Adrenal gland (tissue), 12 donors: ENCODE measurements around the gene NNMT. TPM values are rescaled to one million over a fixed set of nuclear protein-coding genes. Genes with fewer than 3 reads are reported as not detected.

Experiments
- DNase-seq, 7 donors: peaks; one replicate each; pipeline ENCODE4 v3.0.0-alpha.2; 2019 to 2020
- H3K27ac ChIP-seq, 5 donors: fragments of 200-600 bp; sonication (generic) in 4 of 5; 1 replicate in 3 of 5; 2 replicates in 2 of 5; pipeline versions ENCODE4 v1.5.1 to v1.8.0; 2016 to 2020; ENCODE audit warnings: mild to moderate bottlenecking in 1 of 5
- H3K27me3 ChIP-seq: fragments of 200-600 bp; 2 replicates; pipeline ENCODE4 v1.8.0; 2021
- H3K36me3 ChIP-seq, 2 donors: fragments of 200-600 bp; replicated peaks in 1 of 2; 1 replicate in 1 of 2; 2 replicates in 1 of 2; pipeline versions ENCODE4 v1.5.1 to v1.8.0; 2018 to 2022
- H3K4me1 ChIP-seq, 2 donors: fragments of 200-600 bp; replicated peaks in 1 of 2; 1 replicate in 1 of 2; 2 replicates in 1 of 2; pipeline versions ENCODE4 v1.5.1 to v1.8.0; 2018 to 2021
- H3K4me3 ChIP-seq, 4 donors: fragments of 200-600 bp; sonication (generic) in 3 of 4; one replicate each; pipeline ENCODE4 v1.5.1; 2016 to 2018
- H3K9me3 ChIP-seq, 3 donors: fragments of 200-600 bp; sonication (generic) in 1 of 3; replicated peaks in 1 of 3; 1 replicate in 2 of 3; 2 replicates in 1 of 3; pipeline versions ENCODE4 v1.5.1 to v1.8.0; 2016 to 2021
- CTCF ChIP-seq, 6 experiments: fragments of 450-650 bp in 4 of 6; fragments of 200-600 bp in 2 of 6; sonication (generic) in 1 of 6; IDR thresholded peaks; 1 replicate in 5 of 6; 2 replicates in 1 of 6; pipeline versions ENCODE4 v1.5.1 to v1.8.0; 2016 to 2021; ENCODE audit warnings: antibody characterized with exemption in 6 of 6, mild to moderate bottlenecking in 2 of 6, moderate library complexity in 1 of 6
- POLR2A ChIP-seq, 2 donors: fragments of 450-650 bp; IDR thresholded peaks; one replicate each; pipeline ENCODE4 v1.6.1; 2017; ENCODE audit warnings: antibody characterized with exemption in 2 of 2, mild to moderate bottlenecking in 2 of 2, moderate library complexity in 1 of 2
- WGBS, 4 donors: extraction: QIAGEN DNeasy Blood & Tissue Kit in 2 of 4; methylation state at CpG; one replicate each; pipeline versions ENCODE4 v1.1.5 to v1.1.7; 2013 to 2017; 5-methylcytosine and 5-hydroxymethylcytosine counted together
- intact Hi-C, 2 donors: fragments of 100-400 bp; cut with DNase I; formaldehyde crosslinking; loops; one replicate each; pipeline versions ENCODE4 v1.14.1 to v1.15.0; 2022 to 2023
- polyA plus RNA-seq, 3 donors: library from polyadenylated mRNA; stranded (reverse); fragments of 200-250 nt in 2 of 3; fragments of 350-450 nt in 1 of 3; fragmentation: Illumina TruSeq in 1 of 3; extraction: RNeasy Lipid Tissue Mini Kit (QIAGEN cat#74804) in 1 of 3; gene quantifications; one replicate each; pipeline ENCODE4 v1.2.3, GENCODE V29; 2013 to 2014
- total RNA-seq, 9 donors: library from RNA; depleted of rRNA in 4 of 9; stranded (reverse); fragments of >200 nt in 4 of 9; fragments of 120-200 nt in 1 of 9; fragmentation: NEBNext Ultra II Directional in 1 of 9; extraction: Animal tissue kit (Norgen Biotek cat#: 25700) in 1 of 9; gene quantifications; one replicate each; pipeline versions ENCODE4 v1.1.0 to v1.2.4, GENCODE V29; 2013 to 2023
- donor health status: healthy with polysubstance abuse.
- donor health status: Bipolar disorder and iron deficiency.
- donor health status: DM: yes; HTN: yes; CAD: no.
- donor health status: DM: no; HTN: no; CAD: no.
- donor health status: DM: no; HTN: no; CAD: no.
- donor health status: DM: yes; HTN: yes; CAD: no.

NNMT gene
- total and polyA plus RNA-seq, 12 donors = 0.94 to 354 (median 77.4) TPM

DNA sequence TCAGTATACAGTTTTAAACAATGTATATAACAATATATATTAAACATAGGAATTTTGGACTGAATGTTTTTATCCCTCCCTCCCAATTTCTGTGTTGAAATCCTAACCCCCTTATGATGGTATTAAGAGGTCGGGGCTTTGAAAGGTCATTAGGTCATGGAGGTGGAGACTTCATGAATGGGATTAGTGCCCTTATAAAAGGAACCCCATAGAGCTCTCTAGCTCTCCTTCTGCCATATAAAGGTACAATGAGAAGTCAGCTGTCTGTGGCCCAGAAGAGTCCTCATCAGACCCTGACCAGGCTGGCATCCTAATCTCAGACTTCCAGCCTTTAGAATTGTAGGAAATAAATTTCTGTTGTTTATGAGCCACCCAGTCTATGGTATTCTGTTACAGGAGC lies 6.5 kb downstream of the NNMT start:
- no peak overlapping the region for H3K4me3 ChIP-seq
- 19 to 52% (median 35%) methylated on average over 1 of the region's 1 CpG for WGBS, 4 donors
- no peaks in the 10 kb centered on the region for H3K9me3 ChIP-seq
- TF ChIP-seq POLR2A (IDR thresholded peaks at IDR 0.05) (no peak), CTCF (IDR thresholded peaks at IDR 0.05) (no peak)
- no peaks in the 10 kb centered on the region for H3K36me3 ChIP-seq
- no peak overlapping the region for H3K27ac ChIP-seq
- no peaks in the 10 kb centered on the region for H3K4me1 ChIP-seq
- no peaks in the 10 kb centered on the region for H3K27me3 ChIP-seq
- intact Hi-C loops = no loop called here
- DNase-seq = no peak

DNA sequence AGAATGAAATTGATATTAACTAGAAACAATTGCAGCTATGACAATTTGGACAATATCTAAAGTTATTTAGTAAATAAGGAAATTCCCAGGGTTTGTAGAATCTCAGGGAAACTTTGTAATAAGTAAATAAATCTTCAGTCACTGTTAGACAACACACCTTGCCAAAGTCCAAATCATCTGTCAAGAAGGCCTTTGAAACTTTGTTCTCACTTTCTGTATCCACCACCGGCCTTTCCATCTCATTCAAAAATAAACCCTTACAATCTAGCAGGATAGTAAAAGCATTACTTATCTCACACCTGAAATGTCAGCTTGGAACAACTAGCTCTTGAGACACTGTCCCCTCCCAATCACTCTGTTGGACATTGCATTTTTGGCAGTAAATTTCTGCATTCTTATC lies 7.9 kb downstream of the NNMT start:
- no peak for TF ChIP-seq POLR2A (IDR thresholded peaks at IDR 0.05)
- no peak for TF ChIP-seq CTCF (IDR thresholded peaks at IDR 0.05)
- no peak overlapping the region for H3K27ac ChIP-seq

DNA sequence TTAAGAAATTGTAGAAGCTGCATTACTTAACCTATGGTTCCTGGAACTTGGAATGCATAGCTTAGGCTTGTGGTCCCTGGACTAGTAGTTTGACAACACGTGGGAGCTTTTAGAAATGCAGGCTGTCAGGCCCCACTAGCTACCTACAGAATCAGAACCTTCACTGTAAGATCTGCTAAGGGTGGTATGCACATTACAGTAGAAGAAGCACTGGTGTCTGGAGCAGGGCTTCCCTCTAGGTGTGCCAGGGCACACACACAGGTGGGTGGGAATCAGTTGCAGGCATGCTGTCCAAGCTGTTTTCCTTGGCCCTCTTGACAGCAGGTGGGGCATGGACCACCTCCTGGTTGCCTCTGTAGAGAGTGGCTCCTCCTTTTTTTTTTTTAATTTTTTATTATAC lies 8.8 kb downstream of the NNMT start:
- Histone ChIP-seq H3K27ac (no peak overlapping the region), H3K4me1 (peaks cover 0 to 8% of the 10 kb centered on the region in 2 donors), H3K36me3 (no peaks in the 10 kb centered on the region), H3K4me3 (no peak overlapping the region), H3K9me3 (no peaks in the 10 kb centered on the region), H3K27me3 (no peaks in the 10 kb centered on the region)
- no peak for TF ChIP-seq POLR2A (IDR thresholded peaks at IDR 0.05)
- no peak for TF ChIP-seq CTCF (IDR thresholded peaks at IDR 0.05)
- DNase-seq = no peak
- WGBS, 4 donors = 58 to 71% (median 66%) methylated on average over 1 of the region's 1 CpG
- intact Hi-C loops = no loop called here

More for the DNA sequence above, 7.9 kb downstream of the NNMT start:
- Histone ChIP-seq H3K36me3 (no peaks in the 10 kb centered on the region), H3K4me3 (peak overlapping the region in 1 of 4 donors; percentile 12), H3K9me3 (no peaks in the 10 kb centered on the region), H3K27me3 (no peaks in the 10 kb centered on the region), H3K4me1 (peaks cover 0 to 8% of the 10 kb centered on the region in 2 donors)
- no peak for DNase-seq
- intact Hi-C loops = no loop called here
- WGBS, 4 donors = 68 to 86% (median 76%) methylated on average over 1 of the region's 1 CpG

- H3K4me1 ChIP-seq = peaks cover 0 to 8% of the 10 kb centered on the region in 2 donors
- intact Hi-C loops = no loop called here
- no peaks in the 10 kb centered on the region for H3K9me3 ChIP-seq
- WGBS, 4 donors = 30 to 42% (median 36%) methylated on average over 9 of the region's 9 CpGs
- DNase-seq = peak in 6 of 7 donors; percentile 43 to 75 (median 54)
- H3K4me3 ChIP-seq = peak overlapping the region in 1 of 4 donors; percentile 3
- peak overlapping the region in 4 of 5 donors; percentile 31 to 84 (median 54) for H3K27ac ChIP-seq
- no peaks in the 10 kb centered on the region for H3K27me3 ChIP-seq
- TF ChIP-seq CTCF (IDR thresholded peaks at IDR 0.05) (no peak), POLR2A (IDR thresholded peaks at IDR 0.05) (no peak)
- no peaks in the 10 kb centered on the region for H3K36me3 ChIP-seq
Observed at GRCh38 chr11:114307524-114308203, 11.5 kb downstream of the NNMT start.
